Kidney (tissue), 22 donors: ENCODE results near the gene CASP3. TPM values are rescaled to one million over a fixed set of nuclear protein-coding genes. Genes with fewer than 3 reads are reported as not detected.

Experiments used
- DNase-seq, 5 donors: peaks; one replicate each; pipeline ENCODE4 v3.0.0-alpha.2; 2013 to 2020
- FAIRE-seq: peaks from 2 replicates; lab custom pipeline; 2012; peaks lifted over from hg19 to GRCh38; lab: Jason Lieb, UNC
- H3K27ac ChIP-seq, 2 donors: one replicate each; pipeline ENCODE4 v1.7.0; 2013; ENCODE audit warnings: low read depth in 2 of 2, low read length in 2 of 2, inconsistent platforms in 1 of 2
- H3K27me3 ChIP-seq: one replicate; pipeline ENCODE4 v1.7.1; 2013; ENCODE audit warnings: low read length, inconsistent platforms; ENCODE audit not compliant: control insufficient read depth, insufficient read depth
- H3K36me3 ChIP-seq, 3 donors: one replicate each; pipeline versions ENCODE4 v1.7.0 to v1.7.1; 2013; ENCODE audit warnings: low read length in 3 of 3, control low read depth in 1 of 3, inconsistent platforms in 1 of 3; ENCODE audit not compliant: insufficient read depth in 3 of 3, control insufficient read depth in 2 of 3
- H3K4me1 ChIP-seq, 3 donors: one replicate each; pipeline versions ENCODE4 v1.7.0 to v1.7.1; 2013; ENCODE audit warnings: low read length in 3 of 3, inconsistent platforms in 1 of 3, low read depth in 1 of 3; ENCODE audit not compliant: control insufficient read depth in 2 of 3, insufficient read depth in 2 of 3
- H3K4me3 ChIP-seq, 3 donors: one replicate each; pipeline versions ENCODE4 v1.7.0 to v1.8.1; 2013; ENCODE audit warnings: low read length in 3 of 3, control low read depth in 1 of 3, inconsistent platforms in 1 of 3
- H3K9ac ChIP-seq, 3 donors: one replicate each; pipeline versions ENCODE4 v1.7.0 to v1.7.1; 2013; ENCODE audit warnings: low read length in 3 of 3, control low read depth in 1 of 3, inconsistent platforms in 1 of 3
- H3K9me3 ChIP-seq, 3 donors: one replicate each; pipeline versions ENCODE4 v1.7.0 to v1.7.1; 2013; ENCODE audit warnings: low read length in 3 of 3, control low read depth in 1 of 3, inconsistent platforms in 1 of 3; ENCODE audit not compliant: control insufficient read depth in 2 of 3, insufficient read depth in 1 of 3
- CTCF ChIP-seq: IDR thresholded peaks from 3 replicates; pipeline ENCODE4 v1.5.1; 2012; ENCODE audit warnings: mild to moderate bottlenecking, moderate library complexity, borderline replicate concordance; ENCODE audit not compliant: insufficient read depth; ENCODE audit errors: extremely low read depth
- intact Hi-C: fragments of 100-400 bp; cut with DNase I; formaldehyde crosslinking; loops from one replicate; pipeline ENCODE4 v1.11.1; 2022
- long read RNA-seq, 10 donors: library from polyadenylated mRNA in 1 of 10; unstranded in 1 of 10; transcript quantifications; one replicate each; pipeline ENCODE4 v2.0.0 and lab custom pipeline, GENCODE V29; 2021 to 2026
- polyA plus RNA-seq: library from polyadenylated mRNA; stranded (reverse); fragments of 350-450 nt; fragmentation: Illumina TruSeq; extraction: RNeasy Lipid Tissue Mini Kit (QIAGEN cat#74804); gene quantifications from one replicate; pipeline ENCODE4 v1.2.3, GENCODE V29; 2014; ENCODE audit warnings: low read depth, low replicate concordance; ENCODE audit not compliant: insufficient read depth
- total RNA-seq: library from RNA; stranded (reverse); fragmentation: NEBNext Ultra II Directional; extraction: Animal tissue kit (Norgen Biotek cat#: 25700); gene quantifications from one replicate; pipeline ENCODE4 v1.2.1, GENCODE V29; 2021
- donor health status: control.
- donor health status: control.
- donor health status: control.
- donor health status: control.
- donor health status: control.
- donor health status: DM: yes; HTN: yes; CAD: no.
- donor health status: Normal renal cell carcinoma (clear cell type).

The CASP3 gene
- total RNA-seq = 22.4 TPM
- 7.3 TPM for polyA plus RNA-seq
- long read RNA-seq, donor 1, transcript CASP3-206 (7 exons, 2,540 nt) = major isoform, 5 of 6 reads
- long read RNA-seq, donor 1, partial matches to known transcripts = 0 of 6 reads
- long read RNA-seq, donor 1, other reads (novel, unspliced or antisense) = 0 of 6 reads
- long read RNA-seq, donor 2, transcript CASP3-206 (7 exons, 2,540 nt) = major isoform, 7 of 9 reads
- long read RNA-seq, donor 2, partial matches to known transcripts = 0 of 9 reads
- long read RNA-seq, donor 2, other reads (novel, unspliced or antisense) = 0 of 9 reads
- long read RNA-seq, donor 3, transcript CASP3-206 (7 exons, 2,540 nt) = major isoform, 12 of 22 reads
- long read RNA-seq, donor 3, partial matches to known transcripts = 8 of 22 reads
- long read RNA-seq, donor 3, other reads (novel, unspliced or antisense) = 0 of 22 reads
- long read RNA-seq, donor 4, transcript CASP3-206 (7 exons, 2,540 nt) = major isoform, 8 of 9 reads
- long read RNA-seq, donor 4, partial matches to known transcripts = 0 of 9 reads
- long read RNA-seq, donor 4, other reads (novel, unspliced or antisense) = 0 of 9 reads
- long read RNA-seq, donor 5 = 0 reads
- long read RNA-seq, donor 6, transcript CASP3-206 (7 exons, 2,540 nt) = major isoform, 12 of 15 reads
- long read RNA-seq, donor 6, partial matches to known transcripts = 0 of 15 reads
- long read RNA-seq, donor 6, other reads (novel, unspliced or antisense) = 0 of 15 reads
- long read RNA-seq, donor 7, partial matches to known transcripts = 1 of 10 reads
- long read RNA-seq, donor 7, other reads (novel, unspliced or antisense) = 3 of 10 reads
- long read RNA-seq, donor 8, partial matches to known transcripts = 0 of 8 reads
- long read RNA-seq, donor 8, other reads (novel, unspliced or antisense) = 0 of 8 reads
- long read RNA-seq, donor 9, partial matches to known transcripts = 0 of 4 reads
- long read RNA-seq, donor 9, other reads (novel, unspliced or antisense) = 0 of 4 reads
- long read RNA-seq, donor 10, partial matches to known transcripts = 0 of 5 reads
- long read RNA-seq, donor 10, other reads (novel, unspliced or antisense) = 0 of 5 reads

DNA sequence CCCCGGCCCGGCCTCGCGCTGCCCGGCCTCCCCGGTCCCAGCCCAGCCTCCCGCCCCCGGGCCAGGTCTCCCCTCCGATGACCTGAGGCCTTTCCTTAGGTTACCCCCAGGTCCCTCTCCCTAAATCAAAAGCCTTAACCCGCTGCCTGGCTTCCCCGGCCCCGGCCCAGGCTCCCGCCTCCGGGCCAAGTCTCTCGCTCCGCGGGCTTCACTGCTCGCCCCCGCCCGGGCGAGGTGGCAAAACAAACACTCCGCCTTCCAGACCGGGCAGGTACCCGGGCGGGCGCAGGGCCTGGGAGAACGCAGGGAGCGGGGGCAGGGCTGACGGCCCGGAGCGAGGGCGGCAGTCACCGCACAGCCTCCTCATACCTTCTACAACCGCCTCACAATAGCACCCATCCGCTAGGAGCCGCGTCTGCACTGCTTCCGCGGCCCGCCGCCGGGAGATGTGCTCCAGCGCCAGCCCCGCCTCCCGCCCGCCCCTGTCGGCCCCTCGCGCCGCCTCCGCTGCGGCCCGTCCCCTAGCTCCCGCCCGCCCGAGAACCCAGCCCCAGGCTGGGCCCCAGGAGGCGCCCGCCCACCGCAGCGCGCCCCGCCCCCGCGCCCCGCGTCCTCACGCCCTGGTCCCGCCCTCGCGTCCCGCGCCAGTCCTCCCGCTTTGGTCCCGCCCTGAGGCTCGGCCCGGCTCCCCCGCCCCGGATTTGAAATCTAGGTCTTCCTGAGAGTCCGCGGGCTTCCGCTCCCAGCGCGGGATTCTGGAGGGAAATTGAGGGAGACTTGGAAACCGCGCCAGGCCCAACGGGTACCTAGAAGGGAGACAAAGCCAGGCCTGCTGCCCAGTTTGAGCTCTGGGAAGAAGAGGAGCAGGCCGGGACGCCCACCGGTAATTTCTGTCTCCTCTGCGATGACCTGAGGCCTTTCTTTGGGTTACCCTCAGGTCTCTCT, at the start of gene CASP3, which contains the start of gene PRIMPOL:
CASP3 (minus strand) TSS at position 422 of the 945 bp plus-strand sequence. CDS start 10,994 bp downstream, outside the sequence.
PRIMPOL (plus strand) TSS at position 713 of the 945 bp plus-strand sequence. CDS start 7,403 bp downstream, outside the sequence.
- Histone ChIP-seq H3K36me3 (no peaks in the 10 kb centered on the region), H3K4me1 (peaks cover 3 to 22% (median 19%) of the 10 kb centered on the region in 3 donors), H3K27ac (peak within 1 kb of the TSS; percentile 96 to 97), H3K4me3 (peak within 1 kb of the TSS; percentile 91 to 95 (median 91)), H3K9ac (peak within 1 kb of the TSS; percentile 86 to 96 (median 93)), H3K27me3 (no peaks in the 10 kb centered on the region), H3K9me3 (no peaks in the 10 kb centered on the region)
- FAIRE-seq (no peak), DNase-seq (peak; percentile 96 to 99 (median 98))
- peak; percentile 24 for TF ChIP-seq CTCF
- intact Hi-C loops = no loop called here

DNA sequence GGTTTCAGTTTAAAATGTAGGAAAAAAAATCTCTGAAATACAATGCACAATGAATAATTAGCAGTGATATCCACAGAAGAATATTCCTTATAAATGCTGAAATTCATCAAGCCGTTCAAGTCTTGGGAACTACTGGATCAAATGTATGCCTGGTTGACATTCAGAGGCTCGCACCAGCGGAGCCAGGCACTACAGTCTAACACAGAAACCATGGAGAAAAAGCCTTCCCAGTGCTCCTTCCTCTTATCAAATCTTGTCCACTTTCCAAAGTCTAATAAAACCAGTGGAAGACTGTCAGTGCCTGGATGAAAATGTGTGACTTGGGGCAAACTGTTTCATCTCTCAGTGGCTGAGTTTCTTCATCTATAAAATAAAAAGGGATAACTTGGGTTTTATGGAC, 48.7 kb upstream of the CASP3 start:
- FAIRE-seq (no peak), DNase-seq (no peak)
- Histone ChIP-seq H3K27ac (no peak overlapping the region), H3K36me3 (peaks cover 0 to 10% (median 5%) of the 10 kb centered on the region in 3 donors), H3K27me3 (no peaks in the 10 kb centered on the region), H3K9me3 (no peaks in the 10 kb centered on the region), H3K4me3 (no peak overlapping the region), H3K4me1 (no peaks in the 10 kb centered on the region), H3K9ac (no peak overlapping the region)
- intact Hi-C loops = no loop called here
- TF ChIP-seq CTCF = no peak
